ENCODE results near the gene TRH. TPM values are rescaled to one million over a fixed set of nuclear protein-coding genes. Genes with fewer than 3 reads are reported as not detected.
"Not testable (repeated sequence)": the region's sequence is repeated elsewhere in the genome, so short reads cannot be mapped to it uniquely, and the experiment has no call there.

TRH gene
- total RNA-seq, 1 donor, result not detected

GRCh38 chr3:129994883-129995559 lies 20.5 kb downstream of the TRH start:
- H3K4me3 ChIP-seq (ENCODE audit: low read depth, low read length), result no peak overlapping the region
- no peak for TF ChIP-seq CTCF (IDR thresholded peaks at IDR 0.05; ENCODE audit: insufficient read depth, low read depth, low read length)
- no peak for DNase-seq (ENCODE audit: low read depth)

GRCh38 chr3:129996073-129996472 lies 21.6 kb downstream of the TRH start:
- TF ChIP-seq CTCF (IDR thresholded peaks at IDR 0.05; ENCODE audit: insufficient read depth, low read depth, low read length), result no peak
- DNase-seq (ENCODE audit: low read depth), result no peak
- H3K4me3 ChIP-seq (ENCODE audit: low read depth, low read length), result no peak overlapping the region

- DNase-seq (ENCODE audit: low read depth); H3K4me3 ChIP-seq (ENCODE audit: low read depth, low read length): not testable (repeated sequence)
These were observed 24.7 kb downstream of the TRH start for GRCh38 chr3:129999176-129999575.

GRCh38 chr3:130002666-130003598 lies 28.4 kb downstream of the TRH start:
- peak; percentile 11 for DNase-seq (ENCODE audit: low read depth)
- H3K4me3 ChIP-seq (ENCODE audit: low read depth, low read length), result peak overlapping the region; percentile 45
- TF ChIP-seq CTCF (IDR thresholded peaks at IDR 0.05; ENCODE audit: insufficient read depth, low read depth, low read length), result peak; percentile 46

- no peak for TF ChIP-seq CTCF (IDR thresholded peaks at IDR 0.05; ENCODE audit: insufficient read depth, low read depth, low read length)
- no peak for DNase-seq (ENCODE audit: low read depth)
- no peak overlapping the region for H3K4me3 ChIP-seq (ENCODE audit: low read depth, low read length)
These were observed 36.0 kb downstream of the TRH start for GRCh38 chr3:130010556-130010955.

GRCh38 chr3:130012108-130012507 lies 37.6 kb downstream of the TRH start:
- H3K4me3 ChIP-seq (ENCODE audit: low read depth, low read length), result not testable (repeated sequence)
- DNase-seq (ENCODE audit: low read depth), result peak; percentile 13

GRCh38 chr3:130013246-130013645 lies 38.7 kb downstream of the TRH start:
- not testable (repeated sequence) for H3K4me3 ChIP-seq (ENCODE audit: low read depth, low read length); DNase-seq (ENCODE audit: low read depth)

- peak; percentile 21 for DNase-seq (ENCODE audit: low read depth)
- no peak for TF ChIP-seq CTCF (IDR thresholded peaks at IDR 0.05; ENCODE audit: insufficient read depth, low read depth, low read length)
These were observed 40.0 kb downstream of the TRH start for GRCh38 chr3:130014526-130014925.

GRCh38 chr3:130017661-130018060 lies 43.1 kb downstream of the TRH start:
- not testable (repeated sequence) for H3K4me3 ChIP-seq (ENCODE audit: low read depth, low read length); DNase-seq (ENCODE audit: low read depth)

More at GRCh38 chr3:130014526-130014925, 40.0 kb downstream of the TRH start:
- H3K4me3 ChIP-seq (ENCODE audit: low read depth, low read length), result no peak overlapping the region

GRCh38 chr3:130026146-130026829 lies 51.8 kb downstream of the TRH start:
- DNase-seq (ENCODE audit: low read depth); H3K4me3 ChIP-seq (ENCODE audit: low read depth, low read length): not testable (repeated sequence)

- not testable (repeated sequence) for H3K4me3 ChIP-seq (ENCODE audit: low read depth, low read length); DNase-seq (ENCODE audit: low read depth)
These were observed 52.9 kb downstream of the TRH start for GRCh38 chr3:130027437-130027836.
